Endothelial cell of hepatic sinusoid (primary cell): ENCODE measurements around the gene CEBPA.

Experiments used
- in situ Hi-C: cut with HindIII; loops from 2 replicates; pipeline ENCODE4 v1.10.0; 2017; ENCODE audit warnings: low sequenced_read_pairs

Gene CEBPA

DNA sequence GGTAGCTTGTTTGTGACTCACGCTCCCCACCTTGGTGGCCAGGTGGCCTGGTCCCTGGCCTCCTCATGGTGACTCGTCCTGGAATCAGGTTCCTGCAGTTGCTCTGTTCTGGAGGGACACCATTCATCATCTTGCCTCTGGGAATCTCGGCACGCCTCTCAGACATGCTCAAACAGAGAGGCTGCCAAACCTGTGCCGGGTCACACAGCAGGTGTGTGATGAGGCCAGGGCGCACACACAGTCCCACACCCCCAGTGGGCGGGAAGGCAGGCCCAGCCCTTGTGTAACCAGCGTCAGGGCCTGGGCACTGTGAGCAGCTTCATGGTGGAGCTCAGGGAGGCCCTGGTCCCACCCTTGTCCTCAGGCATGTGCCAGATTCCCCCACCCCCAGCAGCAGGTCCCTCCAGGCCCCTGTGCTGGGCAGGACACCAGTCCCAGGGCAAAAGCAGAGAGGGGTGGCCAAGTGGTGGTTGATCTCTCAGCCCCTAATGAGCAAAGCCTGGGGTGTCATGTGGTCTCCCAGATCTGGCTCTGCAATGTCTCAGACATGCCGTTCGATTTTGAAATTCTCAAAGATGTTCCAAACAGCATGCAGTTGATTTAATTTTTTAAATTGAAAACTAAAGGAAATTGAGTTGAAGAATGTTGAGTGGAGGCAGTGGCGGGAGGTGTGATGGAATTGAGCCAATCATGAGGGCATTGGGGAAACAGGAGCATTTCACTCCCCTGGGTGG, 12.1 kb downstream of the CEBPA start:
- in situ Hi-C loops = no loop called here

DNA sequence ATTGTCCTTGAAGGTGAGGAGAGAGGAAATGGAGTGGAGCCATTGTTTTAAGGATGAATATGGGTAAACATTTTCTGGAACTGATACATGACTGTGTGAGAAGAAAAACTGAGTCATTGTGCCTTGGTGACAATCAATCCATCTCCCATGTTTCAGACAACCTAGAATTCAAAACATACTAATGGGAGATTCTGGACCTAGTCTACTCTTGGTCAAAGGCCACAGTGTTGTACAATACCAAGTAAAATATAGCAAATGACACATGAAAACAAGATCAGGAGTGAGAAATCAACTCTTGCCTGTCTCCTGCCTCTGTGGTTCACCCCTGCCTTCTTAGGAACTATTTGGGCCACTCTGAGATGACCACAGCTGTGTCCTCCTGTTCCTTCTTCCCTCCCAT, 13.1 kb downstream of the CEBPA start:
- in situ Hi-C loops = no loop called here

DNA sequence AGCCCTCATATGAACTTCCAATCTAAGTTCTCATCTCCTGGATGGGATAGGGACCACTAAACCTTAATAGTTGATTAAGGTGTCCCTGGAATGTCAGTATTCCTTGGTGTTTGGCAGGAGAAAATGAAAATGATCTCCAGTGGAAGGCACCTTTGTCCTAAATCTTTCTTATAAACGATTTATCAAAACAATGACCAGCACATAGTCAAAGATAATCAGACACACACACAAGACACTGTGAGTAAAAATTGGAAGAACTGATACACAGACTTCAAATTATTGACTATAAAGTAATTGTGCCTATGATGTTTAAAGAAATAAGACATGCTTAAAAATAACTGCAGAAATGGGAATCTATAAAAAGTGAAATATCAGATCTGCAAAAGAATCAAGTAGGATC, 13.7 kb downstream of the CEBPA start:
- in situ Hi-C loops = no loop called here

DNA sequence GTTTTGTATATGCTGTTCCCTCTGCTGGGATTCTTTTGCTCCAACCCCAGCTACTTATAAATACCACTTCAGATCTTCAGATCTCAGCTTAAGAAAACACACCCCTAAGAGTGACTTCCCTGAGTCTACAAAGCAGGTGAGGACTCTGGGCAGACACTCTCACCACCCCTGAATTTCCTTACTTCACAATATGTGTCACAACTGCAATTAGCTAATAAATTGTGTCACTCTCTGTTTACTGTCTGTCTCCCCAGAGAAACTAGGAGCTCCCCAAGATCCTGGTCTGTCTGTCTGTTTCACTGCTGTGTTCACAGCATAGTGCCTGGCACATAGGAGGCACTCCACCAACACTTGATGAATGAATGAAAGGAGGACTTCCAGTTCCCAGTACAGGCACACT, 14.4 kb downstream of the CEBPA start:
- in situ Hi-C loops = no loop called here

DNA sequence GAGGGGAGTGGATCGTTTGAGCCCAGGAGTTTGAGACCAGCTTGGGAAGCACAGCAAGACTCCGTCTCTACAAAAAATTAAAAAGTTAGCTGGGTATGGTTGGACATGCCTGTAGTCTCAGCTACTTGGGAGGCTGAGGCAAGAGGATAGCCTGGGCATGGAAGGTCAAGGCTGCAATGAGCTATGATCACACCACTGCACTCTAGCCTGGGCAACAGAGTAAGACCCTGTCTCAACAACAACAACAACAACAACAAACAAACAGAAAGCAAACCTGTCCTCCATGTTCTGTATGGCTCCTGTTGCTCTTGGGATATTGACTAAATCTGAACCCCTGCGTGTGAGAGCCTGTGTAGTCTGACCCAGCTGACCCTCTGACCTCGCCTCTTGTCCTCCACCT, 14.9 kb downstream of the CEBPA start:
- in situ Hi-C loops = no loop called here

DNA sequence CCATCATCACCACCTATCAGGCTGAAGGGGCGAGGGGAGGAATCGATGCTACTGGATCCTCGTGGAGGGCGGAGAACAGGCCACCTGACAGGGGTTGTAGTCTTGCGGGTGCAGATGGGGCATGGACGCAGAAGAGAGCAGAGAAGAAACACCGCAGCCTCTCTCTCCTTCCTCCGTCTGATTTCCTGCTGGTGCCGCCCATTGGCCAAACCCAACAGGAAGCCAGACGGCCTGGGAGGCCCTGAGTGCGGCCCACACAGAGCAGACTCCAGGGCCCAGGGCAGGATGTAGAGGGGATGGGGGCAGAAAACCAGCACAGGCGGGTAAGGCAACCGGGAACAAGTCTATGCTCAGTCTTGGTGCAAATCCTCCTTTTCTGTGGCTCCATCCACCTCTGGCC, 15.4 kb downstream of the CEBPA start:
- in situ Hi-C loops = no loop called here

DNA sequence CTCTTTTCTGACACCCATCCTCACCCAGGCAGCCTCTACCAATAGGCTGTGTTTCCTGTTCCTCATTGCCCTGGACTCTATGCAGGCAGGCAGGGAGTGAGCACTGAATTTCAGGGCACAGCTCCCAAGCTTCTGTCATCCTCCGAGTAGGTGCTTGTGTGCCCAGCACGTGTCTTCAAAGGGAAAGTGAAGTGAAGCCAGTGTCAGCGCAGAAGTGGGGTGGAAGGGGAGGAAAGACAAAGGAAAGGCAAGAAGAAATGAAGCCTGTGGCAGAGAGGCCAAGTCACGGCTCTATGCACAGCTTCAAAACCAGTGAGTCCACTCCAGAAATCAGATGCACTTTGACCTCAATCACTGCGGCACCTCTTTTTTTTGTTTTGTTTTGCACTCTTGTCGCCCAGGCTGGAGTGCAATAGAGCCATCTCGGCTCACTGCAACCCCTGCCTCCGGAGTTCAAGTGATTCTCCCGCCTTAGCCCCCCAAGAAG, 16.9 kb downstream of the CEBPA start:
- in situ Hi-C loops = no loop called here

DNA sequence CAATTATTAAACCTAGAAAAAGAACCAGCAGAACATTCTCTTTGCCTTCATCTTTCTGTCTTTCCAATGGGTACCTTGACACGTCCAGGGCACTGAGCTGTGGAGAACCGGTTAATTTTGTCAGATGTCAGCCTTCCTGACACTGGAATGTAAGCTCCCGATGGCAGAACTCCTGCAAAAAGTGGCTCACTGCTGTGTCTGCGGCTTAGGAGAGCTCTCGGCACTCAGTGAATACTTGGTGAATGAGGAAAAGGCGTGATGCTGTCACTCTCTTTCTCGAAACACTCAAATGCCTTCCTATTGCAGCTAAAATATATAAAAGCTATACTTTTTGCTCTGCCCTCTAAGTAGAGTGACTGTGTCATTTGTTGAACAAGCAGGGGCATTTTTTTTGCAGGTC, 17.6 kb downstream of the CEBPA start:
- in situ Hi-C loops = no loop called here

DNA sequence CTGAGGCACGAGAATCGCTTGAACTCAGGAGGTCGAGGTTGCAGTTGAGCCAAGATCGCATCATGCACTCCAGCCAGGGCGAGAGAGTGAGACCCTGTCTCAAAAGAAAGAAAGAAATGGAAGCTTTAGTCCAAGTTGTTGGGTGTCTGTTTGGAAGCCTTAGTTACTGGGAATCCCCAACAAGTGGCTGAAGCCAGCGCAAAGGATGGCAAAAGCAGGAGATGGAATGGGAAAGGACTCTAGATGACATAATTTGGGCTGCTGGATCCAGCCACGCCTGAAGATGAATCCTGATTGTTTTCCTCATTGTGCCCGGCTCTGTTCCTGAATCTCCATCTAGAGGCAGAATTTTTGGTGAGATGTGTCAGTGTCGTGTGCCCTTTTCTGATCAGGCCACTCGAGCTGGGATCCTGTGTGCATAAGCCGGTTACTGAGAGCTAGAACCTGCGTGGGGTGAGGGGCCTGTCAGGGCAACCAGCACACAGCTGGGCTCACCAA, 18.1 kb downstream of the CEBPA start:
- in situ Hi-C loops = no loop called here

DNA sequence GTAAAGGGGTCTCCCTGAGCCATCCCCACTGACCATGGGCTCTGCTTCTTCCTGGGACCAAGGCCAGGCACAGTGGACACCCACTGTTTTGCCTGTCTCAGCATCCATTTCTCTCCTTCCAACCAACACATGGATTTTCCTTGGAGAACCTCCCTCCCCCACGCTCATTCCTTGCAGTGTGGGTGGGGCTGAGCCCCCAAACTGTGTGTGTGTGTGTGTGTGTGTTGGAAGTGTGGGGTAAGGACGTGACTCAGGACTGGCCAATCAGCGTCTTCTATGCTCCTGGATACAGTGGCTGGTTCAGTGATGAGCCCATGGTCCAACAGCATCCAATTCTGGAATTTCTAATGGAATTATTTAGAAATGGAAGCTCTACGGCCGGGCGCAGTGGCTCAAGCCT, 18.7 kb downstream of the CEBPA start:
- in situ Hi-C loops = no loop called here

DNA sequence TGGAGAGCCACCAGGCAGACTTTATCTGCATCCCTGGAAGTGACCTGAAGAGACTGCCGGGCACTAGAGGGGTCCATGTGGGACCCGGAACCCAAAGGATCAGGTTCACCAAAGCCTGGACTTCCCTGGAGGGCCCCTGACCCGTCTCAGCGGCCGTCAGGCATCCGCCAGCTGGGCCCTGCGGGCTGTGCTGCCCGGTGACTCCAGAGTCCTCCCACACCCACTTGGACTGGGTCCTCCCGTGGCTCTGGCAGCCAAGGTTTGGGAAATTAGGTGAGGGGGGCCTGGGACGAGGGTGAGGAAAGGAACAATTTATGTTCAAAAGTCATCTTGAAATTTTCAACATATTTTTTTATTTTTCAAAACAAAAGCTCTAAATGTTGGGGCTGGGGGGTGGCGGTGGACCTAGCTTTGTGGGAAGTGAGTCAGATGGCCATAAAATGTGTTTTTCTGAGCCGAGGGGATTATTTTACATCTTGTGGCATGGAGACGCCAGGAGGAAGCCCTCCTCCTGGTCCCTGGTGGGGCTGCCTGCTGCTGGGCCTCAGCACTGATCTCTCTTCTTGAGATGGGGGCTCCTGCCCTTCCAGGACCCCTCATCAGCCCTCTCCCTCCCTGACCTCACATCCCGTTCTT, 20.2 kb downstream of the CEBPA start:
- in situ Hi-C loops = no loop called here

DNA sequence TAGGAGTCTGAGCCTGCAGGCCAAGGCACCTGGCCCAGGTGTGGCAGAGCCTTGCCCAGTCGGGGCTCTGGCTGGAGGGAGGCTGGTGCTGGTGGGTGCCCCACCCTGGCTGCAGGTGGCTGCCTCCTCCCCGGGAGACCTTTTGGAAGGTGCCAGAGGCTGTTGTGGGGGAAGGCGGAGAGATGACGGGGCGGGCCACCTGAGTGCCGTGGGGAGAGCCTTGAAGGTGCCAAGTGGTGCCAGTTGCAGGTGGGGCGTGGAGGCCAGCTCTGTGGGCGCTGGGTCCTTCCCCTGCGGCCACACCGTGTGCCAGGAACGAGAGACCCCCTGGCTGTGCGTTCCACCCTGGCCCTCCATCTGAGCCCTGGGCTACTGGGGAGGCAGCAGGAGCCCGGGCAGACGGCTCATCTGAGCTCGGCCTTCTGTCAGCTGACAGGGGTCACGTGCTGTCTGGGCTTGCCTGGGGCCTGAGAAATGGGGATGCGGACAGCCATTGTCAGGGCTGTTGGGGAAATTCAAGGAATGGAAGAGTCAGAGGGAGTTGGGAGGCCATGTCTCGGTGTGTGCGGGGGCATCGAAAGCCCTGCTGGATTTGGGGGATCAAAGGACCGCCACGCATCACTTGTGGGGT, 20.9 kb downstream of the CEBPA start:
- in situ Hi-C loops = no loop called here

DNA sequence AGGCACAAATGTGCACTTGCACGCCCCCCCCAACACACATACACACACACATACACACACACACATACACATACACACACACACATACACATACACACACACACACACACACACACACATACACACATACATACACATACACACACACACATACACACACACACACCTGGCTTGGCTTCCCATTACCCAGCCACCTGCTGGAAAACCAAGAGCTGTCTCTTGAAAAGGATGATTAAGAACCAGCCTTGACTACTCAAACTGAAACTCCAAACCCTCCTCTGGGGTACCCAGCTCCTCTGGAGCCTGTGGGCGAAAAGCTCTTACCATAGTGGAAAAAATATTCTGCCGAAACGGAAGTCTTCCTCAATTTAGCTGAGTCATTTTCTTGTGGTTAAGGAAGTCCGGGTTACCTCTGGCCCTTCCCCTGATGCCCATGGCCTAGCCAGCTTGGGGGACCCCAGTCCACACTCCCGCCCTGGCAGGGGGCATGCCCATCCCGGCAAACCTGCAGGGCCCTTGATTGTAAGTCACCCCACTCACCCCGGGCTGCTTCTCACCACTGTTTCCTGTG, 21.9 kb downstream of the CEBPA start:
- in situ Hi-C loops = no loop called here

DNA sequence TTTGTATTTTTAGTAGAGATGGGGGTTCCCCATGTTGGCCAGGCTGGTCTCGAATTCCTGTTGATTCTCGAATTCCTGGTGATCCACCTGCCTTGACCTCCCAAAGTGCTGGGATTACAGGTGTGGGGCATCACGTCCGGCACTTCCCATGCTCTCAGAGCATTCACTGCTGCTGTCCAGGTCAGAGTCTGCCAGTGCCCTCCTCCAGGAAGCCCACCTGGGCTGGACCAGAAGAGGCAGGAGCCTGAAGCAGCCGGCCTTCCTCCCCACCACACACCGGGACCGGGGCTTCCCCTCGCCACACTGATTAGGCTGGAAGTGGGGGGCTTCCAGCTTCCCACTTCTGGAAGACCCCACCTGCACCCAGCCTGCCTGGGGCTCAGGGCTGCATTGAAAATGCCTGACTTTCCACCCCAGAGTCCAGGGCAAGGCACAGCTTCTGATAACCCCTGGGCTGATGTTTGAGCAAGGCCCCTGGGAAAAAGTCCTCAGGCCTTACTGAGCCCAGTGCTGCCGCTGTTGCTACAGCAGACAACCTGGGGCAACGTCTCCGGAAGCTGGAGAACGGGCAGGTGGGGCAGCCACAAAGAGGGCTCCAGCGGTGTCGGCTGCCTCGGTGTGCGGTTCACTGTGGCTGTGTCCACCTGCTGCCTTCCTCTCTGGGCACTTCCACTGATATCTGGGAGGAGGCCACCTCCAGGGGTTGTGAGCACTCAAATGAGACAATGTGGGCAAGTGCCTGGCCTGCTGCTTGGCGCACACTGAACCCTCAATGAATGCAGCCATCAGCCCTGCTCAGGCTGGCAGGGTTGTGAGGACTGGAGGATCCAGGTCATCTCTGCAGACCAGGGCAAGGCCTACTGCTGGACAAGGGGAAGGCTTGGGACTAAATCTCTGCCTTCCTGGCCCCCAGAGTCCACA, 22.6 kb downstream of the CEBPA start:
- in situ Hi-C loops = no loop called here

DNA sequence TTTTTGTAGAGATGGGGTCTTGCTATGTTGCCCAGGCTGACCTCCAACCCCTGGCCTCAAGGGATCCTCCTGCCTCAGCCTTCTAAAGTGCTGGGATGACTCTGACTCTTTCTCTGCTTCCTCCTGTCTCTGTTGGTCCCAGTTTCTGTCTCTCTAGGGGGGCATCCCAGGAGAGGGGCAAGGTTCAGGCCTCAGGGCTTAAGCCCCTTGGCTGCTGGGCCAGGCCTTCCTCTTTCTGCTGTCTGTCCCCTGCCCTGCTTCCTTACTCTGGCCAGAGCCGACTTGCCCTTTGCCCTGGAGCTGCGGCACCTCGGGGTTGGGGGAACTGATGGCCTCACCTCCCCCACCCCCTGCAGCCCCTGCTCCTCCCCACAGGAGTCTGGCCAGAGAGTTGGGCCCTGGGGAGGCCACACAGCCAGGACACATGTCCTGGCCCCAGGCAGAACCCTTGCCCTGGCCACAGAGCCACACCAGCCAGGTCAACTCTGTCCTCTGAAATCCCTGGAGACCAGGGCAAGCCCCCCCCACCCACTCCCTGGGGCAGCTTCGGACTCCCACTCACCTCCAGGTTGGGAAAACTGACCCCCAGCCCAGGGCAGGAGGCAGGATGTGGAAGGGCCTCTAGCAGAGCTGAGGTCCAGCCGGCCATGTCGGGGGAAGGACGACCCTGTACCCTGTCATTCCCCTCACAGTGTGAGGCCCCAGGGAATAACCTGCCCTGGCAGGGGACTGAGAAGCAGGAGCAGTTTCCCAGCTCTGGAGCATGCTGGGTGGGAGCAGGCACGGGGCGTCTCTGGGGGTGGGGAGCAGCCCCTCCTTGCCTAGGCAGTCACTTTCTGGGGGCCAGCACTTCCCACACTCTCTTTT, 23.7 kb downstream of the CEBPA start:
- in situ Hi-C loops = no loop called here

DNA sequence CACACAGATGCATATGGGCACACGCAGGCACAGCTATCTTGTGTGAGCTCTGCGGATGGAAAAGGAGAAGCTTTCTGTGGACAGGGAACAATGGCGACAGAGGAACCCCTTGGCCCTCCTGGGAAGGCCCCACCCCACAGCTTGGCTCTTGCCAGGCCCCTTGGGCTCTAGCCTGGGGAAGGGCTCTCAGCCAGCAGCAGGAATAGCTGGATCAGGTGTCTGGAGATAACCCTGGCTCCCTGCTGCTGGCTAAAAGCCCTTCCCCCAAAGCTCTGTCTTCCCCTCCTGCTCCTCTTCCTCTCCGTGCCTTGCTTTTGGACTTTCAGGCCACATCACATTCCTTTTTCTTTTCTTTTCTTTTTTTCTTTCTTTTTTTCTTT, 24.3 kb downstream of the CEBPA start:
- in situ Hi-C loops = no loop called here

DNA sequence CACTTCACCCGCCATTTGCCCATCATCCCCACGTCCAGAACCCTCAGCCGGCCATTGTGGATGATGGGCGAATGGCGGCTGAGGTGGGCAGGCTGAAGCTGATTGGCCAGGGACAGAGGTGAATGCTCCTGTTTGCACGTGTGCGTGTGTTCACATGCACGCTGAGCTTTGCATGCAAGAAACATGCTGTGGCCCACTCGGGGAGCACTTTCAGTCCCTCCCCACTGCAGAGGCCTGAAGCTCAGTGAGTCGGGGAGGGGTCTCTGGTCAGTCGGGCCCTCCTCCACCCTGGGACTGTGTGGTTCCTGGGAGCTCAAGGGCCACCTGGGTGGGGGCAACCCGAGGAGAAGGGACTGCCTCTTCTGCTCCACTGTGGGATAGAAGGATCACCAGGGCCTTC, 24.9 kb downstream of the CEBPA start:
- in situ Hi-C loops = no loop called here

DNA sequence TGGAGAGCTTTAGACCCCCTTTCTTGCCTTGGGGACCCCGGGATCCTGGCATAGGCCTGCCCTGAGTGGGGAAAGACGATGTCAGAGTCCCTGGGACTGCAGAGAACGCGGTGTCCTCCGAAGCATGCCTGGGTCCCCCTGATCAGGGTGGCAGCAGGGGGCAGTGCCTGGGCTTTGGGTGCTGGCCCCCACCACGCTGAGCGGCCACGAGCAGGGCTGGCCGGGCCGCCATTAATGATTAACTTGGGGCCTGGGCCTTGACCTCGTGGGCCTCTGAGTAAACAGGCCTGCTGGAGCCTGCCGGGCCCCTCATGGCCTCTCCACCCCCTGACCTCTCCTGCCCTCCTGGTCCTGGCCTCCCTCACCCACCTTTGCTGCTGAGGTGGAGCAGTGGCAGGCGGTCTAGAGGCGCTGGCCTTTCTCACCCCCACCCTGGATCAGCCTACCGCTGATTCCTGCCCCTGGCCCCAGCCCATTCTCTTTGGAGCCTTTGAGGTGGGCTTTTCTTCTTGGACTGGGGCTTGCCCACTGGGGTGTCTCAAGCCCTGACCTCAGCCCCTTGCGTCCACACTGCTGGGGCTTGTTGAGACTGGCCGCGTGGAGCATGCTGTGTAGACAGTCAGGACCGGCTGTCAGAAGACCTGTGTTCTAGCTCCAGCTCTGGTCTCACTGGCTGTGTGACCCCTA, 26.3 kb downstream of the CEBPA start:
- in situ Hi-C loops = no loop called here

DNA sequence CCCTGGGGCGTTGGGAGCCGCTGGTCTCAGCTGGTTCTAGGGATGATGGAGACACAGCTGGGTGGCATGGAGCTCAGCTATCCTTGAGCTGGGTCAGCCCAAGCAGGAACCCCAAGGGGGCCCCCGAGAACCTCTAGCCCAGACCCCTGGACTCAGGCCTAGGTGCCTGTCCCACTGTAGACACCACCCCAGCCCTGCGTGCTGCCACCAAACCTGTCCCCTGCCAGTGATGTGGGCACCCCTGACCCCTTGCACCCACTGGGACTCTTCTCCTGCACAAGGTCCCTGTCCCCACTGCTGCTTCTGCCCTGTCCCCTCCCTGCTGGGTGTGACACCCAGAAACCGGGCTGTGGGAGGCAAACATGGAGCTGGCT, 26.8 kb downstream of the CEBPA start:
- in situ Hi-C loops = no loop called here
